Measurements from ENCODE around the gene TAOK2.

- TF ChIP-seq CTCF (IDR thresholded peaks at IDR 0.05; ENCODE audit: low read length), result no peak
- TF ChIP-seq EZH2 (IDR thresholded peaks at IDR 0.05; ENCODE audit: borderline replicate concordance, low read length), result no peak
Observed at GRCh38 chr16:30003670-30004423, 30.2 kb downstream of the TAOK2 start.

Measured in OCI-LY1 (cell line).